ENCODE results near the gene PPA2. TPM values are rescaled to one million over a fixed set of nuclear protein-coding genes. Genes with fewer than 3 reads are reported as not detected.

PPA2 gene
- total RNA-seq, 1 experiment from 2014 or later = 98.5 TPM

- H3K9me3 ChIP-seq (ENCODE audit: control insufficient read depth in 1 of 2, insufficient read depth in 1 of 2, low read depth in 1 of 2, low read length in 2 of 2) = no peaks in the 10 kb centered on the region
- no peak for ATAC-seq
- POLR2A ChIA-PET = no interaction called here
- H3K9me2 ChIP-seq (ENCODE audit: insufficient read depth) = no peaks in the 10 kb centered on the region
- intact Hi-C loops (cut with micrococcal nuclease) = no loop called here
- no peak for DNase-seq (ENCODE audit: low read depth, low spot score)
- H3K4me3 ChIP-seq (replicated peaks in 1 of 2; ENCODE audit: low read depth in 1 of 2, low read length in 2 of 2) = no peak overlapping the region
- no peak overlapping the region for H3K9ac ChIP-seq (ENCODE audit: low read length)
- TF ChIP-seq YY1 (IDR thresholded peaks at IDR 0.05; ENCODE audit: extremely low read depth, insufficient replicate concordance, low read depth, low read length) (no peak), REST (IDR thresholded peaks at IDR 0.05; ENCODE audit: low read depth) (no peak), ZBTB33 (IDR thresholded peaks at IDR 0.05; ENCODE audit: extremely low read depth, insufficient replicate concordance, low read length) (no peak), EGR1 (IDR thresholded peaks at IDR 0.05; ENCODE audit: low read depth) (no peak), MAX (IDR thresholded peaks at IDR 0.05) (no peak), EZH2phosphoT487 (IDR thresholded peaks at IDR 0.05; ENCODE audit: borderline replicate concordance) (no peak), ELF1 (IDR thresholded peaks at IDR 0.05; ENCODE audit: borderline replicate concordance, low read depth) (no peak), JUND (IDR thresholded peaks at IDR 0.05) (no peak), EZH2 (IDR thresholded peaks at IDR 0.05) (no peak), POLR2AphosphoS5 (IDR thresholded peaks at IDR 0.05; ENCODE audit: low read depth, low read length) (no peak), ZFX (IDR thresholded peaks at IDR 0.05) (no peak), FOSL1 (IDR thresholded peaks at IDR 0.05; ENCODE audit: low read depth) (no peak), TCF7L2 (IDR thresholded peaks at IDR 0.05; ENCODE audit: borderline replicate concordance, extremely low read depth, insufficient read depth, insufficient read length) (no peak), ZNF274 (IDR thresholded peaks at IDR 0.05; ENCODE audit: low read depth, low read length) (no peak), ATF3 (IDR thresholded peaks at IDR 0.05) (no peak), RAD21 (IDR thresholded peaks at IDR 0.05; ENCODE audit: low read depth) (no peak), CTCF (IDR thresholded peaks at IDR 0.05 in 2 of 3, conservative IDR thresholded peaks at IDR 0.05 in 1 of 3; ENCODE audit: borderline replicate concordance in 1 of 3, insufficient read depth in 1 of 3, low read depth in 2 of 3, low read length in 2 of 3) (no peak), CEBPB (IDR thresholded peaks at IDR 0.05; ENCODE audit: low read depth) (no peak)
- H3K4me2 ChIP-seq (ENCODE audit: low read length) = no peak overlapping the region
- CTCF ChIA-PET = no interaction called here
- H3K36me3 ChIP-seq (ENCODE audit: control insufficient read depth in 1 of 2, insufficient read depth in 2 of 2, low read length in 2 of 2) = no peaks in the 10 kb centered on the region
- no peak overlapping the region for H2AFZ ChIP-seq (ENCODE audit: low read depth, low read length, poor library complexity, severe bottlenecking)
- H3K4me1 ChIP-seq (ENCODE audit: control insufficient read depth in 1 of 2, insufficient read depth in 2 of 2, low read length in 2 of 2) = no peaks in the 10 kb centered on the region
- BruUV-seq (replicated peaks) = no TSS peak
- RAD21 ChIA-PET (ENCODE audit: low non-redundant PET in 1 of 2, low total read pairs in 2 of 2, uncharacterized antibody in 2 of 2, unreplicated experiment in 2 of 2) = no interaction called here
- H3K27ac ChIP-seq (ENCODE audit: low read depth, low read length) = no peak overlapping the region
- no peaks in the 10 kb centered on the region for H4K20me1 ChIP-seq (ENCODE audit: insufficient read depth)
- H3K27me3 ChIP-seq (ENCODE audit: insufficient read depth, low read length) = no peaks in the 10 kb centered on the region
- H3K79me2 ChIP-seq (ENCODE audit: insufficient read depth, low read length) = no peaks in the 10 kb centered on the region
Observed at GRCh38 chr4:105343146-105343931, 130.5 kb downstream of the PPA2 start.

All from HCT116 (cell line).